Peyer's patch (tissue), 4 donors: ENCODE measurements around the gene ZNF557.
"Not testable (repeated sequence)": the region's sequence is repeated elsewhere in the genome, so short reads cannot be mapped to it uniquely, and the experiment has no call there.

ENCODE experiments used
- POLR2A ChIP-seq, 2 donors: fragments of 450-650 bp; IDR thresholded peaks; one replicate each; pipeline ENCODE4 v1.5.1; 2017; ENCODE audit warnings: antibody characterized with exemption in 2 of 2, mild to moderate bottlenecking in 2 of 2, moderate library complexity in 2 of 2
- TF ChIP-seq, protein P1 (sequence below), 6 experiments: fragments of 450-650 bp in 4 of 6; fragments of 200-600 bp in 2 of 6; sonication (generic) in 1 of 6; IDR thresholded peaks; one replicate each; pipeline ENCODE4 v1.5.1; 2017 to 2019; ENCODE audit warnings: antibody characterized with exemption in 6 of 6, mild to moderate bottlenecking in 3 of 6, moderate library complexity in 1 of 6

DNA sequence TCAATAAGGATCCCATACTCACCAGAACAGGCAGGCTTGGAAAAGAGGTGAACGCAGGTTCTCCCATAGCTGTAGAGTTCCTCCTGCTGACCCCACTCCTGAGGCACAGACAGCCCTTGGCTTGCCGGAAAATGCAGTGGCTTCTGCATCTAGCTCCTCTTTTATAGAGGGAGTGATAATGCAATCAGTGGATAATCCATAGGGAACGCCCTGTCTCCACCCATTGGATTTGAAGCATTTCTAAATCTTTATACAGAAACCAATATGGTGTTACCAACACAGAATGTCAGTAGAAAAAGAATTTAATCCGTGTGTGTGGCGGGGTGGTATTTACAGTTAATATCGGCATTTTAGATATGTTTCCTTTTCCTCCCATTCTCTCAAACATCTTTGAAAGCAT lies 48.2 kb upstream of the ZNF557 start, which contains the start of gene MBD3L2B:
- TF ChIP-seq, protein P1, sequence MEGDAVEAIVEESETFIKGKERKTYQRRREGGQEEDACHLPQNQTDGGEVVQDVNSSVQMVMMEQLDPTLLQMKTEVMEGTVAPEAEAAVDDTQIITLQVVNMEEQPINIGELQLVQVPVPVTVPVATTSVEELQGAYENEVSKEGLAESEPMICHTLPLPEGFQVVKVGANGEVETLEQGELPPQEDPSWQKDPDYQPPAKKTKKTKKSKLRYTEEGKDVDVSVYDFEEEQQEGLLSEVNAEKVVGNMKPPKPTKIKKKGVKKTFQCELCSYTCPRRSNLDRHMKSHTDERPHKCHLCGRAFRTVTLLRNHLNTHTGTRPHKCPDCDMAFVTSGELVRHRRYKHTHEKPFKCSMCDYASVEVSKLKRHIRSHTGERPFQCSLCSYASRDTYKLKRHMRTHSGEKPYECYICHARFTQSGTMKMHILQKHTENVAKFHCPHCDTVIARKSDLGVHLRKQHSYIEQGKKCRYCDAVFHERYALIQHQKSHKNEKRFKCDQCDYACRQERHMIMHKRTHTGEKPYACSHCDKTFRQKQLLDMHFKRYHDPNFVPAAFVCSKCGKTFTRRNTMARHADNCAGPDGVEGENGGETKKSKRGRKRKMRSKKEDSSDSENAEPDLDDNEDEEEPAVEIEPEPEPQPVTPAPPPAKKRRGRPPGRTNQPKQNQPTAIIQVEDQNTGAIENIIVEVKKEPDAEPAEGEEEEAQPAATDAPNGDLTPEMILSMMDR (IDR thresholded peaks at IDR 0.05): not testable (repeated sequence)
- not testable (repeated sequence) for TF ChIP-seq POLR2A (IDR thresholded peaks at IDR 0.05)
